Activated naive CD8-positive, alpha-beta T cell treated with anti-CD3 and anti-CD28 coated beads, Interleukin-2, amount 10 ng/mL, durations not matched to agents 7 days and 5 days (primary cell): ENCODE results near the gene GDI1. TPM values are rescaled to one million over a fixed set of nuclear protein-coding genes. Genes with fewer than 3 reads are reported as not detected.

Experiments used
- ATAC-seq: fragments of 150-1000 bp; cut with Tn5 transposase; one replicate; pipeline ENCODE4 v1.10.0; 2021; ENCODE audit warnings: low read depth, moderate library complexity
- POLR2A ChIA-PET: fragments of 350-600 bp; sonication (Branson Sonifier 250); formaldehyde crosslinking; loops from one replicate; lab custom pipeline; 2021; ENCODE audit warnings: antibody characterized with exemption; lab: Charles Lee
- DNase-seq: peaks from one replicate; pipeline ENCODE4 v3.0.0; 2021
- H3K27ac Mint-ChIP-seq: one replicate; pipeline ENCODE4 v1.8.0; 2022; ENCODE audit warnings: mild to moderate bottlenecking, mixed read lengths
- H3K27me3 Mint-ChIP-seq: one replicate; pipeline ENCODE4 v1.8.0; 2022; ENCODE audit warnings: mild to moderate bottlenecking, moderate library complexity, mixed read lengths
- H3K36me3 Mint-ChIP-seq: one replicate; pipeline ENCODE4 v1.8.0; 2021; ENCODE audit warnings: mild to moderate bottlenecking, mixed read lengths
- H3K4me1 Mint-ChIP-seq: one replicate; pipeline ENCODE4 v1.8.0; 2021; ENCODE audit warnings: mixed read lengths
- H3K4me3 Mint-ChIP-seq: one replicate; pipeline ENCODE4 v1.8.0; 2022; ENCODE audit warnings: mild to moderate bottlenecking, moderate library complexity, mixed read lengths
- H3K9me3 Mint-ChIP-seq: one replicate; pipeline ENCODE4 v1.8.0; 2021; ENCODE audit warnings: mixed read lengths
- total RNA-seq, 2 experiments: library from RNA; stranded (reverse); gene quantifications; one replicate each; pipeline ENCODE4 v1.2.3, GENCODE V29; 2021

Gene GDI1
- total RNA-seq, 2 experiments from 2014 or later, result 138 to 147 TPM

GRCh38 chrX:154434394-154435168 is 2.4 kb upstream of the GDI1 start:
- no peak for ATAC-seq
- POLR2A ChIA-PET, result interaction anchor here (0.9 to 1.7 kb wide), 2 partner anchors 13 to 56 kb away, joined by 3 read pairs; partner anchors contain the start of gene SLC10A3
- Mint-ChIP-seq H3K27me3 (no peaks in the 10 kb centered on the region), H3K4me3 (no peak overlapping the region), H3K27ac (no peak overlapping the region), H3K9me3 (no peaks in the 10 kb centered on the region), H3K36me3 (peaks cover 6% of the 10 kb centered on the region), H3K4me1 (peaks cover 23% of the 10 kb centered on the region)
- DNase-seq, result no peak

- H3K4me3 Mint-ChIP-seq, result no peak overlapping the region
- H3K27ac Mint-ChIP-seq, result no peak overlapping the region
- no peaks in the 10 kb centered on the region for H3K27me3 Mint-ChIP-seq
- DNase-seq, result no peak
- peaks cover 6% of the 10 kb centered on the region for H3K36me3 Mint-ChIP-seq
- ATAC-seq, result no peak
- H3K9me3 Mint-ChIP-seq, result no peaks in the 10 kb centered on the region
- POLR2A ChIA-PET, result interaction anchor here (1.7 kb wide), 1 partner anchor 14 kb away, joined by 3 read pairs; no protein-coding TSS in a partner anchor
- H3K4me1 Mint-ChIP-seq, result peaks cover 21% of the 10 kb centered on the region
These were observed 1.7 kb upstream of the GDI1 start for GRCh38 chrX:154435171-154435733.

- H3K4me1 Mint-ChIP-seq, result peaks cover 14% of the 10 kb centered on the region
- POLR2A ChIA-PET, result no interaction called here
- no peaks in the 10 kb centered on the region for H3K27me3 Mint-ChIP-seq
- ATAC-seq, result peak; percentile 70
- DNase-seq, result peak; percentile 65
- H3K36me3 Mint-ChIP-seq, result no peaks in the 10 kb centered on the region
- no peaks in the 10 kb centered on the region for H3K9me3 Mint-ChIP-seq
- H3K4me3 Mint-ChIP-seq, result peak overlapping the region; percentile 77
- peak overlapping the region; percentile 89 for H3K27ac Mint-ChIP-seq
These were observed 476 bp upstream of the GDI1 start for GRCh38 chrX:154436374-154436982.

- no peaks in the 10 kb centered on the region for H3K36me3 Mint-ChIP-seq
- H3K27me3 Mint-ChIP-seq, result no peaks in the 10 kb centered on the region
- peaks cover 12% of the 10 kb centered on the region for H3K4me1 Mint-ChIP-seq
- peak overlapping the region; percentile 89 for H3K4me3 Mint-ChIP-seq
- H3K9me3 Mint-ChIP-seq, result no peaks in the 10 kb centered on the region
- POLR2A ChIA-PET, result interaction anchor here (0.8 to 0.9 kb wide), 2 partner anchors 39 to 52 kb away, joined by 3 read pairs; partner anchors contain the start of gene SLC10A3
- H3K27ac Mint-ChIP-seq, result peak overlapping the region; percentile 79
- ATAC-seq (no peak), DNase-seq (no peak)
These were observed 1.3 kb downstream of the GDI1 start for GRCh38 chrX:154437971-154438893.

- POLR2A ChIA-PET, result interaction anchor here (0.7 kb wide), 1 partner anchor 41 kb away, joined by 5 read pairs; the partner anchor contains the start of gene RPL10
- DNase-seq (no peak), ATAC-seq (no peak)
- peaks cover 11% of the 10 kb centered on the region for H3K4me1 Mint-ChIP-seq
- no peaks in the 10 kb centered on the region for H3K9me3 Mint-ChIP-seq
- H3K27me3 Mint-ChIP-seq, result no peaks in the 10 kb centered on the region
- H3K4me3 Mint-ChIP-seq, result no peak overlapping the region
- H3K27ac Mint-ChIP-seq, result peak overlapping the region; percentile 45
- H3K36me3 Mint-ChIP-seq, result no peaks in the 10 kb centered on the region
These were observed 2.9 kb downstream of the GDI1 start for GRCh38 chrX:154439841-154440240.

- no peaks in the 10 kb centered on the region for H3K27me3 Mint-ChIP-seq
- no peak overlapping the region for H3K4me3 Mint-ChIP-seq
- H3K9me3 Mint-ChIP-seq, result no peaks in the 10 kb centered on the region
- no peaks in the 10 kb centered on the region for H3K36me3 Mint-ChIP-seq
- H3K4me1 Mint-ChIP-seq, result peaks cover 11% of the 10 kb centered on the region
- DNase-seq (no peak), ATAC-seq (no peak)
- POLR2A ChIA-PET, result interaction anchor here (0.7 to 1.3 kb wide), 3 partner anchors 38 to 43 kb away, joined by 3 to 5 read pairs (median 4); partner anchors contain the start of gene RPL10
- no peak overlapping the region for H3K27ac Mint-ChIP-seq
These were observed 3.8 kb downstream of the GDI1 start for GRCh38 chrX:154440623-154441357.

- Mint-ChIP-seq H3K27me3 (no peaks in the 10 kb centered on the region), H3K36me3 (peaks cover 2% of the 10 kb centered on the region), H3K27ac (peak overlapping the region; percentile 38), H3K9me3 (no peaks in the 10 kb centered on the region), H3K4me1 (peaks cover 7% of the 10 kb centered on the region), H3K4me3 (peak overlapping the region; percentile 13)
- no peak for ATAC-seq
- POLR2A ChIA-PET, result interaction anchor here (1.0 to 1.3 kb wide), 2 partner anchors 38 to 44 kb away, joined by 3 to 4 read pairs; partner anchors contain the start of gene RPL10
- no peak for DNase-seq
These were observed 4.6 kb downstream of the GDI1 start for GRCh38 chrX:154441564-154441963.

- no peak overlapping the region for H3K4me3 Mint-ChIP-seq
- H3K4me1 Mint-ChIP-seq, result peaks cover 7% of the 10 kb centered on the region
- POLR2A ChIA-PET, result interaction anchor here (1.0 to 1.3 kb wide), 2 partner anchors 39 to 44 kb away, joined by 3 to 4 read pairs; partner anchors contain the start of gene RPL10
- DNase-seq, result no peak
- no peak for ATAC-seq
- peaks cover 2% of the 10 kb centered on the region for H3K36me3 Mint-ChIP-seq
- H3K9me3 Mint-ChIP-seq, result no peaks in the 10 kb centered on the region
- no peak overlapping the region for H3K27ac Mint-ChIP-seq
- H3K27me3 Mint-ChIP-seq, result no peaks in the 10 kb centered on the region
These were observed 5.2 kb downstream of the GDI1 start for GRCh38 chrX:154441984-154442707.

- Mint-ChIP-seq H3K4me1 (peaks cover 3% of the 10 kb centered on the region), H3K27ac (peak overlapping the region; percentile 80), H3K4me3 (peak overlapping the region; percentile 69), H3K27me3 (no peaks in the 10 kb centered on the region), H3K36me3 (peaks cover 2% of the 10 kb centered on the region), H3K9me3 (no peaks in the 10 kb centered on the region)
- ATAC-seq (no peak), DNase-seq (no peak)
- POLR2A ChIA-PET, result no interaction called here
These were observed 6.5 kb downstream of the GDI1 start for GRCh38 chrX:154443479-154443910.

GRCh38 chrX:154443992-154444754 is 7.2 kb downstream of the GDI1 start, which contains the start of gene FAM50A:
TSS of gene FAM50A (plus strand) at chrX:154444141. CDS start at chrX:154444236, 95 bp downstream.
- no peaks in the 10 kb centered on the region for H3K9me3 Mint-ChIP-seq
- peaks cover 2% of the 10 kb centered on the region for H3K36me3 Mint-ChIP-seq
- DNase-seq, result peak; percentile 81
- H3K27me3 Mint-ChIP-seq, result no peaks in the 10 kb centered on the region
- POLR2A ChIA-PET, result interaction anchor here (0.9 to 1.2 kb wide), 2 partner anchors 15 to 46 kb away, joined by 3 to 4 read pairs; partner anchors contain the start of gene RPL10
- peaks cover 3% of the 10 kb centered on the region for H3K4me1 Mint-ChIP-seq
- H3K4me3 Mint-ChIP-seq, result peak within 1 kb of the TSS; percentile 69
- H3K27ac Mint-ChIP-seq, result peak within 1 kb of the TSS; percentile 80
- ATAC-seq, result peak; percentile 75
